Neuronal stem cell (in vitro differentiated cells): ENCODE data around the gene NPHP4.

Source experiments
- DNase-seq: peaks from one replicate; pipeline ENCODE4 v3.0.0-alpha.2; 2013; ENCODE audit warnings: low spot score
- H2AFZ ChIP-seq: one replicate; pipeline ENCODE4 v1.6.1; 2013; ENCODE audit warnings: mild to moderate bottlenecking, low read length, inconsistent platforms
- H2AK5ac ChIP-seq: 2 replicates; pipeline ENCODE4 v1.6.1; 2013; ENCODE audit warnings: low read depth, mild to moderate bottlenecking, inconsistent platforms, low read length, moderate library complexity, mixed read lengths
- H2BK120ac ChIP-seq: 2 replicates; pipeline ENCODE4 v1.6.1; 2013; ENCODE audit warnings: low read depth, mild to moderate bottlenecking, inconsistent platforms, low read length, moderate library complexity, mixed read lengths
- H2BK12ac ChIP-seq: one replicate; pipeline ENCODE4 v1.6.1; 2013; ENCODE audit warnings: low read length, inconsistent platforms
- H2BK15ac ChIP-seq: 2 replicates; pipeline ENCODE4 v1.6.1; 2013; ENCODE audit warnings: mild to moderate bottlenecking, low read length, inconsistent platforms, mixed read lengths
- H2BK5ac ChIP-seq: one replicate; pipeline ENCODE4 v1.6.1; 2013; ENCODE audit warnings: inconsistent platforms, mild to moderate bottlenecking, low read length, moderate library complexity
- H3K14ac ChIP-seq: one replicate; pipeline ENCODE4 v1.6.1; 2013; ENCODE audit warnings: low read length, inconsistent platforms
- H3K18ac ChIP-seq: 2 replicates; pipeline ENCODE4 v1.6.1; 2013; ENCODE audit warnings: low read length, inconsistent platforms
- H3K23ac ChIP-seq: 2 replicates; pipeline ENCODE4 v1.6.1; 2013; ENCODE audit warnings: low read depth, mild to moderate bottlenecking, mixed read lengths, low read length, inconsistent platforms; ENCODE audit not compliant: poor library complexity
- H3K27ac ChIP-seq: replicated peaks from 3 replicates; pipeline ENCODE4 v1.5.1; 2013; ENCODE audit warnings: low read length, inconsistent platforms
- H3K27me3 ChIP-seq, 3 experiments: 2 replicates each; pipeline ENCODE4 v1.6.1; 2013; ENCODE audit warnings: low read length in 3 of 3, mild to moderate bottlenecking in 2 of 3, inconsistent platforms in 1 of 3, low read depth in 1 of 3, mixed read lengths in 1 of 3, moderate library complexity in 1 of 3; ENCODE audit not compliant: control insufficient read depth in 3 of 3, insufficient read depth in 3 of 3
- H3K36me3 ChIP-seq, 2 donors: replicated peaks in 1 of 2; 2 replicates each; pipeline ENCODE4 v1.6.1; 2013; ENCODE audit warnings: low read length in 2 of 2; ENCODE audit not compliant: control insufficient read depth in 2 of 2, insufficient read depth in 2 of 2
- H3K4ac ChIP-seq: 2 replicates; pipeline ENCODE4 v1.6.1; 2013; ENCODE audit warnings: inconsistent platforms, mild to moderate bottlenecking, low read length, moderate library complexity
- H3K4me1 ChIP-seq, 2 donors: 1 replicate in 1 of 2; 2 replicates in 1 of 2; pipeline ENCODE4 v1.6.1; 2013; ENCODE audit warnings: low read length in 2 of 2, low read depth in 1 of 2; ENCODE audit not compliant: control insufficient read depth in 2 of 2, insufficient read depth in 1 of 2
- H3K4me2 ChIP-seq: one replicate; pipeline ENCODE4 v1.6.1; 2013; ENCODE audit warnings: mild to moderate bottlenecking, low read length, inconsistent platforms; ENCODE audit not compliant: insufficient read depth, poor library complexity, severe bottlenecking
- H3K4me3 ChIP-seq, 2 donors: 2 replicates each; pipeline ENCODE4 v1.5.1; 2013; ENCODE audit warnings: low read length in 2 of 2, mild to moderate bottlenecking in 2 of 2, inconsistent platforms in 1 of 2, moderate library complexity in 1 of 2
- H3K79me1 ChIP-seq: one replicate; pipeline ENCODE4 v1.6.1; 2013; ENCODE audit warnings: low read depth, mild to moderate bottlenecking, inconsistent platforms, low read length, moderate library complexity
- H3K9ac ChIP-seq: one replicate; pipeline ENCODE4 v1.6.1; 2013; ENCODE audit warnings: mild to moderate bottlenecking, low read depth, low read length, inconsistent platforms; ENCODE audit not compliant: poor library complexity
- H3K9me3 ChIP-seq, 2 donors: replicated peaks in 1 of 2; 2 replicates each; pipeline versions ENCODE3 to v1.6.1; 2013; ENCODE audit warnings: low read length in 2 of 2, mild to moderate bottlenecking in 2 of 2, inconsistent platforms in 1 of 2, low read depth in 1 of 2, mixed read lengths in 1 of 2, moderate library complexity in 1 of 2; ENCODE audit not compliant: control insufficient read depth in 2 of 2, insufficient read depth in 1 of 2
- H4K8ac ChIP-seq: one replicate; pipeline ENCODE4 v1.6.1; 2013; ENCODE audit warnings: low read depth, mild to moderate bottlenecking, inconsistent platforms, low read length, moderate library complexity
- H4K91ac ChIP-seq: one replicate; pipeline ENCODE4 v1.6.1; 2013; ENCODE audit warnings: low read length, low read depth, mild to moderate bottlenecking, inconsistent platforms; ENCODE audit not compliant: poor library complexity
- WGBS, 2 donors: extraction: QIAGEN DNeasy Blood & Tissue Kit; methylation state at CpG; one replicate each; pipeline ENCODE4 v1.1.7; 2013; ENCODE audit warnings: missing lambda C conversion rate in 2 of 2, mixed read lengths in 1 of 2; ENCODE audit not compliant: insufficient read length in 2 of 2, insufficient replicate concordance in 1 of 2; ENCODE audit errors: extremely low coverage in 2 of 2; 5-methylcytosine and 5-hydroxymethylcytosine counted together

The NPHP4 gene

DNA sequence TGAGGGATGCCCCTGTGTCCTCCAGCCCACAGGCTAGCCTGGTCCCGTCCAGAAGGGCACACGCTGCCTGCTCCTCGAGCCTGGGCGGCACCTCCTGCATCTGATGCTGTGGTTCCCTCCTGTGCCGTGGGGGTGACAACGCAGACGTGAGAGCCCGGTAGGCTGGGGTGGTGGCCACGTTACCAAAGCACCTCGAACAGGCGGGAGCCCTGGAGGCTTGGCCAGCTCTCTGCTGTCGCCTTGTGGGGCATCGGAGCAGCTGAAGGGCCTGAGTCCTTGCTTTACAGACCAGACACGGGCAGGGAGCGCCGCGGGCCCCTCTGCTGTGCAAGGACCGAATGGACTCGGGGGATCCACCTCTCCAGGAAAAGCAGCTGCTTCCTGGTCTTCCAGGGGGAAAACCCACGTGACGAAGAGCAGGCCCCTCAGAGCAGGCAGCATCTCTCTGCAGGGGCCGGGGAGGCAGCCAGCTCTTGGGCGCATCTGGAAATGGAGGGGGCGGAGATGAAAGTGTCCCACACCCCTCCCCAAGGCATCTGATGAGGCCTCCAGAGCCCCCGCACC, 133.3 kb downstream of the NPHP4 start:
- Histone ChIP-seq H3K23ac (no peak overlapping the region), H2AFZ (no peak overlapping the region), H3K36me3 (peaks cover 6 to 15% of the 10 kb centered on the region in 2 donors), H3K14ac (peak overlapping the region; percentile 50), H3K27ac (no peak overlapping the region), H3K4me3 (no peak overlapping the region), H3K9me3 (peaks cover 0 to 3% of the 10 kb centered on the region in 2 donors), H3K4me1 (no peaks in the 10 kb centered on the region), H4K91ac (no peak overlapping the region), H3K9ac (no peak overlapping the region), H2BK120ac (no peak overlapping the region), H3K4ac (no peak overlapping the region), H2BK15ac (no peak overlapping the region), H2BK12ac (no peak overlapping the region), H3K4me2 (no peak overlapping the region), H2AK5ac (no peak overlapping the region), H3K27me3 (no peaks in the 10 kb centered on the region), H2BK5ac (peak overlapping the region; percentile 62), H3K18ac (peak overlapping the region; percentile 78), H4K8ac (no peak overlapping the region), H3K79me1 (no peaks in the 10 kb centered on the region)
- WGBS, 2 donors: no CpG with 5 or more reads among the region's 25 CpGs
- DNase-seq: no peak

DNA sequence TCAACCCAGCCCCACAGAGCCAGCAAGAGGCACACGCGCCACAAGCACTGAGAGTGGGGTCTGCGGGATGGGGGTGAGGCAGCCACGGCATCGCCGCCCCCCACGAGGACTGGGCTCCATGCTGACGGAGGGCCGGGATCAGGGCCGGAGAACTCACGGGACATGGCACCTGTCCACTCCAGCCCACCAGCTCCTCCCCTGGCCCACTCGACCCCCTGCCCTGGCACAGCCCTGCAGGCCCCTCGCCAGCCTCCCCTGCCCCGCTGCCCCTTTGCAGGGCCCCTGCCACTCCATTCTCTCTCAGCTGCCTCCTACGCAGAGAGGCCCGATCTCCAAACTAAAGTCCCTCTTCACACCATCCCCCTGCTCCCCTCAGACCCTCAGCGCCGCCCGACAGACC, 134.0 kb downstream of the NPHP4 start:
- no CpG with 5 or more reads among the region's 19 CpGs for WGBS, 2 donors

DNA sequence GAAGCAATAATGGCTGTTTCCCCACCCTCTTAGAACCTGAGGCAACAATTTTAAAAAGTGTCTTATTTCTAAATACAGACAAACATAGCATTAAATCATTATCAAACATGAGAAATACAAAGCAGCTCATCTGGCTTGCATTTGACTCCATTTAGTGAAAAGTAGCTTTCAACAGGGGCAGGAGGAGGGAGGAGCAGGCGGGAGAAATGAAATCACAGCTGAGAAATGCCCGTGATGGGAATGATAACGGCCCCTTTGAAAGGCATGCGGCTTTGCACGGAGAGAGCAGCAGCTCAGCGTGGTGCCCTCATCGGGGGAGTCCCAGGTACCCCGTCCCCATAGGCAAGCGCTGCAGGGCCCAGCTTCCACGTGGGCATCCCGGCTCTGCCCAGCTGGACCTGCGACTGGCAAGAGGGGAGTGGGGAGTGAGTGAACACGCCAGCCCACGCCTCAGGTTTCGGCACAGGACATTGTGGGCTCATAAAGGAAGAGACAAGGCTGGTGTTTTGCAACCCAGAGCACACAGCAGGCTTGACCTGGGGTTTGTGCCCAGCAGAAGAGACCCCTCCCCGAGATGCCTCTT, 134.6 kb downstream of the NPHP4 start:
- H2BK120ac ChIP-seq: no peak overlapping the region
- no peak overlapping the region for H3K4ac ChIP-seq
- no peak overlapping the region for H3K9ac ChIP-seq
- H2AFZ ChIP-seq: no peak overlapping the region
- peak overlapping the region; percentile 29 for H3K23ac ChIP-seq
- no peaks in the 10 kb centered on the region for H3K27me3 ChIP-seq
- no peak overlapping the region for H4K8ac ChIP-seq
- H3K9me3 ChIP-seq: peaks cover 0 to 4% of the 10 kb centered on the region in 2 donors
- no peak overlapping the region for H2BK12ac ChIP-seq
- no peak overlapping the region for H2AK5ac ChIP-seq
- no peak overlapping the region for H3K18ac ChIP-seq
- no peak overlapping the region for H3K4me2 ChIP-seq
- H3K4me3 ChIP-seq: no peak overlapping the region
- H3K36me3 ChIP-seq: peaks cover 4 to 6% of the 10 kb centered on the region in 2 donors
- WGBS, 2 donors: no CpG with 5 or more reads among the region's 16 CpGs
- H3K79me1 ChIP-seq: no peaks in the 10 kb centered on the region
- no peak overlapping the region for H3K14ac ChIP-seq
- H3K27ac ChIP-seq: no peak overlapping the region
- no peak for DNase-seq
- no peaks in the 10 kb centered on the region for H3K4me1 ChIP-seq
- no peak overlapping the region for H4K91ac ChIP-seq
- peak overlapping the region; percentile 55 for H2BK15ac ChIP-seq
- peak overlapping the region; percentile 66 for H2BK5ac ChIP-seq

More for the DNA sequence above, 134.0 kb downstream of the NPHP4 start:
- no peak overlapping the region for H4K8ac ChIP-seq
- no peak overlapping the region for H2BK120ac ChIP-seq
- DNase-seq: no peak
- peak overlapping the region; percentile 29 for H3K23ac ChIP-seq
- no peak overlapping the region for H3K4me3 ChIP-seq
- no peak overlapping the region for H3K27ac ChIP-seq
- no peaks in the 10 kb centered on the region for H3K4me1 ChIP-seq
- H2BK5ac ChIP-seq: peak overlapping the region; percentile 62
- H3K4me2 ChIP-seq: no peak overlapping the region
- H3K18ac ChIP-seq: peak overlapping the region; percentile 78
- no peak overlapping the region for H4K91ac ChIP-seq
- no peaks in the 10 kb centered on the region for H3K79me1 ChIP-seq
- no peak overlapping the region for H2BK12ac ChIP-seq
- H2AFZ ChIP-seq: no peak overlapping the region
- peaks cover 6 to 10% of the 10 kb centered on the region in 2 donors for H3K36me3 ChIP-seq
- H3K27me3 ChIP-seq: no peaks in the 10 kb centered on the region
- H2AK5ac ChIP-seq: no peak overlapping the region
- peak overlapping the region; percentile 55 for H2BK15ac ChIP-seq
- H3K9me3 ChIP-seq: peaks cover 0 to 4% of the 10 kb centered on the region in 2 donors
- no peak overlapping the region for H3K4ac ChIP-seq
- H3K9ac ChIP-seq: no peak overlapping the region
- no peak overlapping the region for H3K14ac ChIP-seq

DNA sequence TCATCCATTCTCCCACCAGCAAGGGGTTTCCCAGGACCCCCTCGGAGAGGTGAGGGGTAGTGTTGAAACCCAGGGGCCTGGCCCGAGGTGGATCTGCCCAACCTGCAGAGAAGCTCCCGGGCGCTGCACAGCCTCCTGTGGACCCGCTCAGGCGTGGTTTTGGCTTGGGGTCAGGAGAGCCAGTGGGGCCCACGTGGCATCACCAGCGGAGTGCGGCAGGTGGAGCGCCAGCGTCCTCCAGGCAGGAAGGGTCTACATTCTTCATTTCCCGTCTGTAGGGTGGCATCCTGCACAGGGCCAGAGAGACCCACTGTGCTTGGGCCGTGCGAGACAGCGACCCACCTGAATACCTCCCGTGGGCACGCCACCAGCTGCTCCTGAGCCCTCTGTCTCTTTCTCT, 135.2 kb downstream of the NPHP4 start:
- no peak overlapping the region for H3K18ac ChIP-seq
- peaks cover 0 to 4% of the 10 kb centered on the region in 2 donors for H3K9me3 ChIP-seq
- H3K79me1 ChIP-seq: peaks cover 2% of the 10 kb centered on the region
- H2BK15ac ChIP-seq: no peak overlapping the region
- no peak overlapping the region for H3K4ac ChIP-seq
- no peak overlapping the region for H2BK12ac ChIP-seq
- no peak overlapping the region for H3K4me2 ChIP-seq
- H3K4me1 ChIP-seq: no peaks in the 10 kb centered on the region
- no peak overlapping the region for H2BK120ac ChIP-seq
- no peak overlapping the region for H3K9ac ChIP-seq
- WGBS, 2 donors: no CpG with 5 or more reads among the region's 17 CpGs
- no peaks in the 10 kb centered on the region for H3K27me3 ChIP-seq
- H2BK5ac ChIP-seq: peak overlapping the region; percentile 66
- peak overlapping the region; percentile 63 for H3K14ac ChIP-seq
- H4K91ac ChIP-seq: no peak overlapping the region
- peak overlapping the region; percentile 75 for H2AK5ac ChIP-seq
- peaks cover 3 to 4% of the 10 kb centered on the region in 2 donors for H3K36me3 ChIP-seq
- no peak for DNase-seq
- H3K4me3 ChIP-seq: no peak overlapping the region
- peak overlapping the region; percentile 89 for H3K23ac ChIP-seq
- H2AFZ ChIP-seq: no peak overlapping the region
- H3K27ac ChIP-seq: no peak overlapping the region
- H4K8ac ChIP-seq: no peak overlapping the region
